Right lobe of liver (tissue), 6 donors: ENCODE data around the gene GUSB. TPM values are rescaled to one million over a fixed set of nuclear protein-coding genes. Genes with fewer than 3 reads are reported as not detected.

ENCODE experiments used
- ATAC-seq, 4 donors: fragments of 200-7000 bp; cut with Tn5 transposase; one replicate each; pipeline ENCODE4 v1.9.1; 2020; ENCODE audit warnings: mild to moderate bottlenecking in 4 of 4, moderate library complexity in 4 of 4
- DNase-seq, 3 donors: peaks; one replicate each; pipeline ENCODE4 v3.0.0-alpha.2; 2020
- H3K27ac ChIP-seq, 3 donors: fragments of 200-600 bp; one replicate each; pipeline ENCODE4 v1.8.0; 2022
- H3K27me3 ChIP-seq, 2 donors: fragments of 200-600 bp; one replicate each; pipeline ENCODE4 v1.8.0; 2022
- H3K36me3 ChIP-seq, 4 donors: fragments of 200-600 bp; sonication (generic) in 1 of 4; one replicate each; pipeline versions ENCODE4 v1.5.1 to v1.8.0; 2017 to 2022; ENCODE audit warnings: control low read depth in 1 of 4
- H3K4me1 ChIP-seq, 4 donors: fragments of 200-600 bp; sonication (generic) in 1 of 4; one replicate each; pipeline versions ENCODE4 v1.5.1 to v1.8.0; 2017 to 2022; ENCODE audit warnings: control low read depth in 1 of 4
- H3K4me3 ChIP-seq, 3 donors: fragments of 200-600 bp; one replicate each; pipeline ENCODE4 v1.8.0; 2022
- H3K9me3 ChIP-seq, 4 donors: fragments of 200-600 bp; sonication (generic) in 1 of 4; one replicate each; pipeline versions ENCODE4 v1.5.1 to v1.8.0; 2017 to 2022; ENCODE audit warnings: control low read depth in 1 of 4
- POLR2A ChIP-seq: fragments of 450-650 bp; IDR thresholded peaks from one replicate; pipeline ENCODE4 v1.6.1; 2017; ENCODE audit warnings: antibody characterized with exemption, mild to moderate bottlenecking
- WGBS: methylation state at CpG from one replicate; pipeline ENCODE4 v1.1.6; 2018; ENCODE audit warnings: low coverage, low lambda C conversion rate; ENCODE audit not compliant: insufficient coverage; ENCODE audit errors: missing lambda C conversion rate; 5-methylcytosine and 5-hydroxymethylcytosine counted together
- intact Hi-C, 2 donors: fragments of 100-400 bp; cut with DNase I; formaldehyde crosslinking; loops; one replicate each; pipeline versions ENCODE4 v1.11.2 to v1.14.1; 2022
- total RNA-seq, 6 experiments: library from RNA; depleted of rRNA in 2 of 6; stranded (reverse); fragments of >200 nt in 2 of 6; fragmentation: NEBNext Ultra II Directional in 3 of 6; extraction: Animal tissue kit (Norgen Biotek cat#: 25700) in 3 of 6; gene quantifications; one replicate each; pipeline versions ENCODE4 v1.1.0 to v1.2.4, GENCODE V29; 2016 to 2023
- TF ChIP-seq, protein P1 (sequence below), 4 donors: fragments of 200-600 bp in 3 of 4; fragments of 450-650 bp in 1 of 4; IDR thresholded peaks; one replicate each; pipeline versions ENCODE4 v1.5.1 to v1.8.0; 2016 to 2022; ENCODE audit warnings: antibody characterized with exemption in 4 of 4, mild to moderate bottlenecking in 2 of 4
- donor health status: DM: no; HTN: yes; CAD: no.
- donor health status: DM: no; HTN: no; CAD: no.
- donor health status: DM: no; HTN: no; CAD: no.
- donor health status: DM: no; HTN: yes; CAD: no.
- donor health status: DM: no; HTN: yes; CAD: no.

Gene GUSB
- total RNA-seq, 6 experiments from 2014 or later = 49.1 to 87.2 (median 67.7) TPM

GRCh38 chr7:65974876-65975275 lies 7.1 kb downstream of the GUSB start:
- no peak for TF ChIP-seq POLR2A
- ATAC-seq = no peak
- Histone ChIP-seq H3K4me1 (no peaks in the 10 kb centered on the region), H3K4me3 (no peak overlapping the region), H3K27ac (no peak overlapping the region), H3K9me3 (no peaks in the 10 kb centered on the region), H3K36me3 (peaks cover 5 to 55% (median 22%) of the 10 kb centered on the region in 4 donors), H3K27me3 (no peaks in the 10 kb centered on the region)
- peak in 1 of 3 donors; percentile 28 for DNase-seq
- WGBS = no CpG with 5 or more reads among the region's 9 CpGs
- intact Hi-C loops = no loop called here

DNA sequence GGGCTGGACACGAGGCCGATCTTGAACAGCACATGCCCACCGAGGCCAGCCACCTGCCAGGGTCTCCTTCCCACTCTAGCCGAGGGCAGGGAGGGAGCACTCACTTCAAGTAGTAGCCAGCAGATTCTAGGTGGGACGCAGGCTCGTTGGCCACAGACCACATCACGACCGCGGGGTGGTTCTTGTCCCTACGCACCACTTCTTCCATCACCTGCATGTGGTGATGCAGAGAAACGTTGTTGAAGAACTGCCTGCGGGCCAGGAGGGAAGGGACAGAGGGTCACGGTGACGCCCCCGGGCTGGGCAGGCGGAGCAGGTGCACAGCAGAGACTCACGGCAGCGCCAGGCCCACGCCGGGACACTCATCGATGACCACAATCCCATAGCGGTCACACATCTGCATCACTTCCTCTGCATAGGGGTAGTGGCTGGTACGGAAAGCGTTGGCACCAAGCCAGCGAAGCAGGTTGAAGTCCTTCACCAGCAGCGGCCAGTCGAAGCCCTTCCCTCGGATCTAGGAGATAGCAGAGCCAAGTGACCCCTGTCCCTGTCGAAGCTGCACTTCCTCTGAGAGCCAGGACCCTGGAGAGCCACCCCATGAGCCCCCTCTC lies 7.7 kb downstream of the GUSB start:
- no peaks in the 10 kb centered on the region for H3K9me3 ChIP-seq
- H3K4me3 ChIP-seq = no peak overlapping the region
- WGBS = 100% methylated on average over 4 of the region's 29 CpGs
- intact Hi-C loops = no loop called here
- peak in 1 of 3 donors; percentile 50 for DNase-seq
- ATAC-seq = peak in 3 of 4 donors; percentile 13 to 37 (median 34)
- H3K36me3 ChIP-seq = peaks cover 5 to 55% (median 26%) of the 10 kb centered on the region in 4 donors
- no peaks in the 10 kb centered on the region for H3K27me3 ChIP-seq
- H3K27ac ChIP-seq = no peak overlapping the region
- H3K4me1 ChIP-seq = no peaks in the 10 kb centered on the region
- no peak for TF ChIP-seq POLR2A
- TF ChIP-seq, protein P1, sequence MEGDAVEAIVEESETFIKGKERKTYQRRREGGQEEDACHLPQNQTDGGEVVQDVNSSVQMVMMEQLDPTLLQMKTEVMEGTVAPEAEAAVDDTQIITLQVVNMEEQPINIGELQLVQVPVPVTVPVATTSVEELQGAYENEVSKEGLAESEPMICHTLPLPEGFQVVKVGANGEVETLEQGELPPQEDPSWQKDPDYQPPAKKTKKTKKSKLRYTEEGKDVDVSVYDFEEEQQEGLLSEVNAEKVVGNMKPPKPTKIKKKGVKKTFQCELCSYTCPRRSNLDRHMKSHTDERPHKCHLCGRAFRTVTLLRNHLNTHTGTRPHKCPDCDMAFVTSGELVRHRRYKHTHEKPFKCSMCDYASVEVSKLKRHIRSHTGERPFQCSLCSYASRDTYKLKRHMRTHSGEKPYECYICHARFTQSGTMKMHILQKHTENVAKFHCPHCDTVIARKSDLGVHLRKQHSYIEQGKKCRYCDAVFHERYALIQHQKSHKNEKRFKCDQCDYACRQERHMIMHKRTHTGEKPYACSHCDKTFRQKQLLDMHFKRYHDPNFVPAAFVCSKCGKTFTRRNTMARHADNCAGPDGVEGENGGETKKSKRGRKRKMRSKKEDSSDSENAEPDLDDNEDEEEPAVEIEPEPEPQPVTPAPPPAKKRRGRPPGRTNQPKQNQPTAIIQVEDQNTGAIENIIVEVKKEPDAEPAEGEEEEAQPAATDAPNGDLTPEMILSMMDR (IDR thresholded peaks at IDR 0.05) = no peak

DNA sequence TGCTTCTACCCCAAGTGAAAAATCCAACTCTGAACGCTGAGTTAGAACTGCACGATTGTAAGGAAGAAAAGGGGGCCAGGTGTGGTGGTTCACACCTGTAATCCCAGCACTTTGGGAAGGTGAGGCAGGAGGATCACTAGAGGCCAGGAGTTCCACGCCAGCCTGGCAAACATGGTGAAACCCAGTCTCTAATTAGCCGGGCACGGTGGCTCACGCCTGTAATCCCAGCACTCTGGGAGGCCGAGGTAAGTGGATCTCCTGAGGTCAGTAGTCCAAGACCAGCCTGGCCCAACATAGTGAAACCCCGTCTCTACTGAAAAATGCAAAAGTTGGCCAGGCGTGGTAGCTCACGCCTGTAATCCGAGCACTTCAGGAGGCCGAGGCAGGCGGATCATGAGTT lies 9.0 kb downstream of the GUSB start:
- WGBS = 89% methylated on average over 8 of the region's 13 CpGs
- intact Hi-C loops = no loop called here
- TF ChIP-seq POLR2A = no peak
- TF ChIP-seq, protein P1 (IDR thresholded peaks at IDR 0.05) = no peak
- H3K9me3 ChIP-seq = no peaks in the 10 kb centered on the region
- no peak overlapping the region for H3K27ac ChIP-seq
- H3K27me3 ChIP-seq = no peaks in the 10 kb centered on the region
- ATAC-seq (no peak), DNase-seq (peak in 1 of 3 donors; percentile 22)
- peaks cover 5 to 69% (median 33%) of the 10 kb centered on the region in 4 donors for H3K36me3 ChIP-seq
- no peaks in the 10 kb centered on the region for H3K4me1 ChIP-seq
- H3K4me3 ChIP-seq = no peak overlapping the region

DNA sequence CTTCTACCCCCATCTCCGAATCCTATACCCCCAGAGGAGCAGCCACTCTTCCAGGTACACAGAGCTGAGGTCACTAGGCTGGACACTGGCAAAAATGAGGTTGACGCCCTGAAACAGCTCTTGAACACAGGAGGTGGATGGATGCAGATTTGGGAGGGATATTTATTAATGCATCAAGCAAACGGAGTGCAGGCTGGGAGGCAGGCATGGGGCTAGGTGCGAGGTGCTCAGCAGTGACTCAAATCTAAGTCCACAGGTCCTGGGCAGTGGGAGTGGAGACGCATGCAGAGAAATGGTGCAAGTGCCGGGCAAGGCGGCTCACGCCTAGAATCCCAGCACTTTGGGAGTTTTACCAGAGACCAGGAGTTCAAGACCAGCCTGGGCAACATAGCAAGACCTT lies 11.0 kb downstream of the GUSB start:
- H3K27me3 ChIP-seq = no peaks in the 10 kb centered on the region
- H3K4me3 ChIP-seq = no peak overlapping the region
- no peak for ATAC-seq
- DNase-seq = peak in 1 of 3 donors; percentile 28
- intact Hi-C loops = no loop called here
- TF ChIP-seq, protein P1 (IDR thresholded peaks at IDR 0.05) = no peak
- TF ChIP-seq POLR2A = no peak
- no peaks in the 10 kb centered on the region for H3K4me1 ChIP-seq
- WGBS = 89% methylated on average over 6 of the region's 8 CpGs
- H3K36me3 ChIP-seq = peaks cover 5 to 86% (median 43%) of the 10 kb centered on the region in 4 donors
- H3K9me3 ChIP-seq = no peaks in the 10 kb centered on the region
- no peak overlapping the region for H3K27ac ChIP-seq

- no peak for TF ChIP-seq POLR2A
- Histone ChIP-seq H3K27me3 (no peaks in the 10 kb centered on the region), H3K4me3 (no peak overlapping the region), H3K36me3 (peaks cover 5 to 91% (median 44%) of the 10 kb centered on the region in 4 donors), H3K4me1 (no peaks in the 10 kb centered on the region), H3K27ac (no peak overlapping the region), H3K9me3 (no peaks in the 10 kb centered on the region)
- 84% methylated on average over 11 of the region's 26 CpGs for WGBS
- intact Hi-C loops = no loop called here
- ATAC-seq (no peak), DNase-seq (no peak)
Measured at GRCh38 chr7:65968256-65969185, 13.5 kb downstream of the GUSB start.
